D341Med (cell line): ENCODE measurements around the gene ATP5MC3.
"Not testable (repeated sequence)": the region's sequence is repeated elsewhere in the genome, so short reads cannot be mapped to it uniquely, and the experiment has no call there.

Source experiments
- DNase-seq: peaks from one replicate; pipeline ENCODE4 v3.0.0; 2012; ENCODE audit warnings: low spot score

The ATP5MC3 gene

GRCh38 chr2:175181104-175181876 lies at the start of gene ATP5MC3:
Gene ATP5MC3 (minus strand): TSS chr2:175181710. CDS start chr2:175181393, 317 bp downstream.
- peak; percentile 93 for DNase-seq

GRCh38 chr2:175228601-175229000 lies 47.1 kb upstream of the ATP5MC3 start:
- not testable (repeated sequence) for DNase-seq

GRCh38 chr2:175228179-175228578 lies 46.7 kb upstream of the ATP5MC3 start:
- no peak for DNase-seq

DNA sequence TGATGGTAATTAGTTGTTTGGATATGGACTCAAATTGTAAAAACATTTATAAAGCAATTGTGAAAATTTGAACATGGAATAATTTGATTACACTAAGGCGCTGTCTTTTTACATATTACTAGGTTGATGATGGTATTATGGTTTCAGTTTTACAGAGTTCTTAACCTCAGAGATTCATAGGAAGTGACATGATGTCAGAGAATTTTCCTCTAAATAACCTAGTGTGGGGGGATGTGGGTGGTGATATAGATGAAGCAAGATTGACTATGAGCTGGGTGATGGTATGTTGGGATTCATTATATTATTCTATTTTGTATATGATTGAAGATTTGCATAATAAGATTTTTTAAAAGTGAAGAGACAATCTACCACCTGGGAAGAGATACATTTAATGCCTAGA lies 45.9 kb upstream of the ATP5MC3 start:
- no peak for DNase-seq

DNA sequence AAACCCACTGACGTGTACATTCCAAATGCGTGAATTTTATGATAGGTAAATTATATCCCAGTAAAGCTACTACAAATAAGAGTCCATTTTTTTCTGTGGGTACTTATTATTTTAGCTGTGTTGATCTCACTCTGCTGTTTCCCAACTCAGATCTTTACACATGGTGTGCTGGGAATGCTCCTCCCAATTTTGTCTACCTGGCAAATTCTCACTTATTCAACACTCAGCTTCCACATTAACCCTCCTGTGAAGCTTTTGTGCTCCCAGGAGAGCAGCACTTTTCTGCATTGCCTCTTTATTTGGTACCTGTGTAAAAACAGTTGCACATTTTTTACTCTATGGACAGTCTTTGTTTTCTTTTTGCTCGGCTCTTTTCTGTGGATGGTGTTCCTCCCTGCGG lies 38.6 kb upstream of the ATP5MC3 start:
- DNase-seq, result no peak

- DNase-seq, result no peak
These were observed 37.0 kb upstream of the ATP5MC3 start for GRCh38 chr2:175218551-175218950.

DNA sequence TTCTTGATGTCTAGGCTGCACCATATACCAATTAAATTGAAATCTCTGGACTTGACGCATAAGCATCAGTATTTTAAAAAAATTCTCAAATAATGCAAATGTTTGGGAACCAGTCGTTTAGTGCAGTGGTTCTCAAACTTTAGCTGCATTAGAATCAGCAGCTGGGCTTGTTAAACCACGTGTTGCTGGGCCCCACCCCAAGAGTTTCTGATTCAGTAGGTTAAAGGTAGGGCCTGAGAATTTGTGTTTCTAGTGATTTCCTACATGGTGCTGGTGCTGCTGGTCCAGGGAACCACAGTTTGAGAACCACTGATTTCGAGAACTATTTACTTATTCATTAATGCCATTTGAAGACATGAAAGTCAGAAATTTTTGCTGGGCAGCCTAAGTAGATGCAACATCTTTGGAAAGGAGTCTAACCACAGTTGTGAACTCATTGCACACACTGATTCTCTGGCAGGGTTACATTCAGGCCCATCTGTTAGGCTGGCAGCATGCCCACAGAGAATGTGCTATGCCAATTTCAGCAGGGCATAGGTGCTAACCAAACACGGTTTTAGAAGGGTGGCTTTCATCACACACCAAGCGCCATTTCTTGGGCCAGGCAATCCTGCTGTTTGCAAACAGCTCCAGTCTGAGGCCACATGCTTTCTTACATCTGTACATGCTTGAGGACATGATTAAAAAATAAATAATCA lies 26.4 kb upstream of the ATP5MC3 start:
- DNase-seq, result peak; percentile 54

DNA sequence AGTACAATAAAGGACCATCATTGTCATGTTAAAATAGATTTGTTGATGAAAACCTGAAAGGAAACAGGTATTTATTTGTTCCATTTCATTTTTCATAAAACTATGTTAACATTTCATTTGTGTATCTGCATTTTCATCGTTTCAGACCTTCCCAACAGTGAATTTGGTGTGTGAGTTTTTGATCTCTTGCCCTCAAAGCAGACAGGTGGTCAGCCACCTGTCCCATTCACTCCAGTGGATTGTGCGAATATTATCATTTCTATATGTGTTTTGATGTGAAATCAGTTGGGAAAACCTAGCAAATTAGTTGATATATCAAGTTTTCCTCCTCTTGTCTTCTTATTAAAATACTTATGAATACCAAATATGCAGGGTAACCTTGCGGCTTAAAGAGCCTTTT lies 25.4 kb upstream of the ATP5MC3 start:
- DNase-seq, result no peak

DNA sequence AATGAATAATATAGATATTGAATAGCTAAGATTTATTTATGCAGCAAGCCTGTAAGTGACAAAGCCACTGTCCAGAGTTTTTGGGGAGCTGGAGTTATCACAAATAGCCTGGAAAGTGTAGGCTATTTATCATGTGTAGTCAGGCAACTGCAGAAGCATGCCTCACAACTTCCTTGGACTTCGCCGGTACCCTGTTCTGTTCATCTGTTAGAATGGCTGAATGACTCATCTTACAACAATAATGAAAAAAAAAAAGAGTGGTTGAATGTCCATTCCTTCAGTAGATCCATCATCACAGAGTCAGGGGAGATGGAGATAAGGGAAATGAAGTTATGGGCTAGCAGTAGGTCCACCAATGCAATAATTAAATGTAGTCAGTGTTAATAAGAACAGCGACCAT lies 24.0 kb upstream of the ATP5MC3 start:
- no peak for DNase-seq

- peak; percentile 71 for DNase-seq
These were observed 22.3 kb upstream of the ATP5MC3 start for GRCh38 chr2:175203621-175204496.

DNA sequence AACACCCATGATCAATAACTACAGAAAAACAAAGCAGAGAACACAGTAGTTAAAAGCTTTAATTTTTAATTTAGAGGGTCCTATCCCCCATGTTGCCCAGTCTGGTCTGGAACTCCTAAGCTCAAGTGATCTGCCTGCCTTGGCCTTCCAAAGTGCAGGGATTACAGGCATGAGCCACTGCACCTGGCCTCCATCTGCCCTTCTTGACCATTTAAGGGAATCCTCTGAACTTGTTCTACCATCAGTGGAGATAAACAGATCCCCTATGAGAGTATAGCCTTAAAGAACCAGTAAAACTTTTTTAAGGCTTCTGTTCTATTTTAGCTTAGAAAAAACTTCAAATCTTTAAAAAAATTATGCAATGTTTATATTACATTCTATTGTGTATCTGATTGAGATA lies 13.5 kb upstream of the ATP5MC3 start:
- DNase-seq, result no peak

GRCh38 chr2:175188761-175189160 lies 7.3 kb upstream of the ATP5MC3 start:
- DNase-seq, result no peak

GRCh38 chr2:175187378-175187777 lies 5.9 kb upstream of the ATP5MC3 start:
- peak; percentile 22 for DNase-seq

DNA sequence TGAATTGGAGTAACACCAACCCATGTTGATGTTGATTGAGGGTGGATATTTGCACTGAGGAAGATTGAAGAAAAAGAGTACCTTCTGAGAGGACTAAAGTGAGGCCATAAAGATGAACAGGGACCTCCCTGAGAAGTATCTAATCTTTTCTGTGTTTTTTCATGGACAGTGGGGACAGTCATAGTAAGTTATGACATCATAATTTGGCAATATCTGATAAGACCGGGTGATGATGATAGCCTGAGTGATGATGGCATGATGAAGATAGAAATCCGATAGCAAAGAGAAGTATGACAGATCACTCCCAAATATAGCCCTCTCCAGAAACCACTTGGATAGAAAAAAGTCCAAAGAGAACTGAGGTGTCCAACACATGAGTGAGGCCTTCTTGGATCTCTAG lies 2.2 kb upstream of the ATP5MC3 start:
- no peak for DNase-seq

- no peak for DNase-seq
These were observed 383 bp upstream of the ATP5MC3 start for GRCh38 chr2:175181877-175182308.

- DNase-seq, result no peak
These were observed 808 bp downstream of the ATP5MC3 start for GRCh38 chr2:175180701-175181103.

- DNase-seq, result no peak
These were observed 4.9 kb downstream of the ATP5MC3 start for GRCh38 chr2:175176624-175177023.

- no peak for DNase-seq
These were observed 5.6 kb downstream of the ATP5MC3 start for GRCh38 chr2:175175896-175176295.

GRCh38 chr2:175175320-175175719 lies 6.2 kb downstream of the ATP5MC3 start:
- no peak for DNase-seq

DNA sequence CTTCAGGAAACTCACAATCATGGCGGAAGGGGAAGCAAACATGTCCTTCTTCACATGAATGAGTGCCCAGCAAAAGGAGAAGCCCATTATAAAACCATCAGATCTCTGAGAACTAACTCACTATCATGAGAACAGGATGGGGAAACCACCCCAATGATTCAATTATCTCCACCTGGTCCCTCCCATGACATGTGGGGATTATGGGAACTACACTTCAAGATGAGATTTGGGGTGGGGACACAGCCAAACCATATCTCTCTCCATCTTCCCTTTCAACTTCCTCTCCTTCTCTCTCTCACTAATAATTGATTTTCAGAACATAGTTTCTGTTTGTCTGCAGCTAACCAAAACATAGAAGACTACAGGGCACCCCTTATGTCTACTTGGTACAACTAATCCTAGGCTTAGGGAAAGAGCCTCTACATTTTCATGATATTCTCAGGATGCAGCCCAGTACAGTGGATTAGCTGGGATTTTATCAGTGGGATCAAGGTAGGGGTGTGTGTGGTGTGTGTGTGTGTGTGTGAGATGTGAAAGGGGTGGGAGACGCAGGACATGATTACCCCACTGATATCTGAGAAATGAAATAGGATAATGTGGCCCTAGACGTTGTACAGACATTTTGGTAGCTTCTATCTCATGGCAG lies 10.7 kb downstream of the ATP5MC3 start:
- no peak for DNase-seq

- DNase-seq, result no peak
These were observed 12.3 kb downstream of the ATP5MC3 start for GRCh38 chr2:175169191-175169590.

DNA sequence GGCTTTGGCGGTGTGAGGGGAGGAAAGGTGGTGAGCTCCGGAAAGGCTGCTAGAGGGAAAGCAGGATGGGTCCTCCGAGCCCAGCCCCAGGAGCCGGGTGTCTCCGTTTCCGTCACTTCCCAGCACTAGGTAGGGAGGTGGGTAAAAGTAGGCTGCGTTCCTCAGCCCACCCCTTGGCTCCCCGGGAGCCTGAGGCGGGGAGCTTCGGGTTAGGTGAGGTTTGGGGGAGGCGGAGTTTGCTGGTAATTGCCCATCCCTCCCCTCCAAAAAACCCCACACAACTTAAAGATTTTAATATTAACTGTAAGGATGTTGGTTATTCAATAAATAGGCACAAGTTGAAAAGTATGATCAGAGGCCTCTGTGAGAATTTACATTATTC lies 13.0 kb downstream of the ATP5MC3 start:
- DNase-seq, result no peak
